Measurements from ENCODE around the gene SLC26A4.
"Not testable (repeated sequence)": the region's sequence is repeated elsewhere in the genome, so short reads cannot be mapped to it uniquely, and the experiment has no call there.

Gene SLC26A4

DNA sequence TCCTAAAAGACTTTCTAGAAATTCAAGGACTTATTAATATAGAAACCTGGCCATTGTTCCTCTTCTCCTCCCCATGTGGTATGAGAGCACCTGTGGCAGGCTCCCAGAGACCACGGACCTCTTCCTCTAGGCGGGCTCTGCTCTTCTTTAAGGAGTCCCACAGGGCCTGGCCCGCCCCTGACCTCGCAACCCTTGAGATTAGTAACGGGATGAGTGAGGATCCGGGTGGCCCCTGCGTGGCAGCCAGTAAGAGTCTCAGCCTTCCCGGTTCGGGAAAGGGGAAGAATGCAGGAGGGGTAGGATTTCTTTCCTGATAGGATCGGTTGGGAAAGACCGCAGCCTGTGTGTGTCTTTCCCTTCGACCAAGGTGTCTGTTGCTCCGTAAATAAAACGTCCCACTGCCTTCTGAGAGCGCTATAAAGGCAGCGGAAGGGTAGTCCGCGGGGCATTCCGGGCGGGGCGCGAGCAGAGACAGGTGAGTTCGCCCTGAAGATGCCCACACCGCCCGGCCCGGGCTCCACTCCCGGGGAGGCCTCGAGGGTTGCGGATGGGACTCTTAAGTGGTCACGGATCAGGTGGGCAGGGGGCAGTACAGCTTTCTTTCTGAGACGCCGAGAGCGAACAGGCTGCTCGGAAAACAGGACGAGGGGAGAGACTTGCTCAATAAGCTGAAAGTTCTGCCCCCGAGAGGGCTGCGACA lies at the start of gene SLC26A4:
Gene SLC26A4 (plus strand): TSS at position 448 of the 700 bp plus-strand sequence. CDS start 814 bp downstream, outside the sequence.
- in situ Hi-C loops (cut with MboI; ENCODE audit: low sequenced_read_pairs): no loop called here

GRCh38 chr7:107613439-107613838 lies 47.2 kb upstream of the SLC26A4 start:
- in situ Hi-C loops (cut with MboI; ENCODE audit: low sequenced_read_pairs): no loop called here

DNA sequence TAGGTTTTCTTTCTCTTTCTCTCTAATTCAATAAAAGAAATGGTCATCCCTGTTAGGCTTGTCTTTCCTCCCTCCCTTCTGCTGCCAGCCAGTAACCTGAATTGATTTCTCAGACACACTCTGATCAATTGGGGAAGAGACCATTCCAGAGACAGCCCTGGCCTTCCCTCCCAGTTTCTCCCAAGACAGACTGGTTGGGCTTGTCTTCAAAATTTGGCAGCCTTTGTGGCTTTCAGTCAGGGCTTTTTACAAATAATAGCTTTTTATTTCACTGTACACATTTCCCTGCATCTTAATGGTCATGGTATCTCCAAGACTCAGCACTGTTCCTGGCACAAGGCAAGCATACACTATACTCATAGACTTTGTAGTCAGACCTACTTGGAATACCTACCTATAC lies 46.7 kb upstream of the SLC26A4 start:
- in situ Hi-C loops (cut with MboI; ENCODE audit: low sequenced_read_pairs): no loop called here

DNA sequence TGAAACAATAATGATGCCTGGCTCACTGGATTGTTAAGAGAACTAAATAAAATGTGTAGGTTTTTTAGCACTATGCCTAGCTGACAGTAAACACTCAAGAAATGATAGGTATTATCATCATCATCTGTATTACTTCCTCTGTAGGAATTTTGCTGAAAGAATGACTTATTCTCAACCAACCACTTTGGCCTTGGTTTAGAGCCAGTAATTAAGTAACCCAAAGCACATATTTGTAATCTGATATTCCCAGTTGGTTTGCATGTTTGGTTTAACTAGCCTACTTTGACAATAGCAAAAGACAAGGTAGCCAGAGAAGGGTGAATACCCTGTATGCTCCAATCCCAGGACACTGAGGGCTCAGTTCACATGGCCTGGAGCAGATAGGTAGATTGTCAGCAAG lies 46.2 kb upstream of the SLC26A4 start:
- in situ Hi-C loops (cut with MboI; ENCODE audit: low sequenced_read_pairs): no loop called here

- in situ Hi-C loops (cut with MboI; ENCODE audit: low sequenced_read_pairs): no loop called here
These were observed 44.5 kb upstream of the SLC26A4 start for GRCh38 chr7:107615910-107616680.

DNA sequence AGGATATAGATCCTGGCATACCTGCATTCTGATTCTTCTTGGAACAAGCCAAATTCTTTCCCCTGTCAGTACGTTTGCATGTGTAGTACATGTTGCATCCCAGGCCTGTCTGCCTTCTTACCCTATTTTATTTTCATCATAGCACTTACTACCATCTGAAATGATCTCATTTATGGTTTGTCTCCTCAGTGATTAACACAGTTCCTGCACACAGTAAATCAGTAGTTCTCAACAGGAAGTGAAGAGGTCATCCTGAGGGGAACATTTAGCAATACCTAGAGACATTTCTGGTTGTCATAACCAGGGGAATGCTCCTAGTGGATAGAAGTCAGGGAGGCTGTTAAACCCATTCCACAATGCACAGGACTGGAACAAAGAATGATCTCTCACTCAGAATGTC lies 38.2 kb upstream of the SLC26A4 start:
- in situ Hi-C loops (cut with MboI; ENCODE audit: low sequenced_read_pairs): no loop called here

- in situ Hi-C loops (cut with MboI; ENCODE audit: low sequenced_read_pairs): no loop called here
These were observed 37.7 kb upstream of the SLC26A4 start for GRCh38 chr7:107622894-107623293.

DNA sequence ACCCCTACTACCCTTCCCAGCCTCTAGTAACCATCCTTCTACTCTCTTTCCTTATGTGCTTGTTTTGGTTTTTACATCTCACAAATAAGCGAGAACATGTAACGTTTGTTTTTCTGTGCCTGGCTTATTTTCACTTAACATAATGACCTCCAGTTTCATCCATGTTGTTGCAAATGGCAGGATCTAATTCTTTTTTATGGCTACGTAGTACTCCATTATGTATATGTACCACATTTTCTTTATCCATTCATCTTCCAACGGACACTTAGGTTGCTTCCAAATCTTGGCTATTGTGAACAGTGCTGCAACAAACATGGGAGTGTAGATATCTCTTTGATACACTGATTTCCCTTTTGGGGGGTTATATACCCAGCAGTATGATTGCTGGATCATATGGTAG lies 33.6 kb upstream of the SLC26A4 start:
- in situ Hi-C loops (cut with MboI; ENCODE audit: low sequenced_read_pairs): no loop called here

DNA sequence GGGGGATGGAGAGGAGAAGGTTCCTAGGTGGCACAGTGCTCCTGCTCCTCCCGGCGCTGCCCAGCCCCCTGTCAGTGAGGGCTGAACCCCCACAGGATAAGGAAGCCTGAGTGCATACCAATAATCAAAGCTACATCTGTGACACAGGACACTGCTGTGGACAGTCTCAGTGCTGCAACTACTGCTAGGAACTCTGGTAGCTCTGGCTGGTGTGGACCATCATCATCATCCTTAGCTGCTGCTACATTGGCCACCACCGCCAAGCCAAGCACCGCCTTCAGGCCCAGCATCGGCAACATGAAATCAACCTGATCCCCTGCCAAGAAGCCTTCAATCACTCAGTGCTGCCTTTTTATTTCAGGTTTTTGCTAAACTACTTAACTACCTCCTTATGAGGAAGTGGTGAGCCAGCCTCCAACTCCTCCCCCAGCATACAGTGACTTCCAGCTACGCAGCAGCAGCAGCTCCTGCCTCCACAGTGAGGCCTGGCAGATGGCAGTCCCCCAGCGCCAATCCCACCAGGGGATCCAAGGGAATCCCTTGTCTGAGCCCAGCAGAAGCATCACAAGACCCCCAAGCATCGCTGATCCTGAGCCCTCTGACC lies 32.1 kb upstream of the SLC26A4 start:
- in situ Hi-C loops (cut with MboI; ENCODE audit: low sequenced_read_pairs): no loop called here

- in situ Hi-C loops (cut with MboI; ENCODE audit: low sequenced_read_pairs): no loop called here
These were observed 30.3 kb upstream of the SLC26A4 start for GRCh38 chr7:107630342-107630741.

GRCh38 chr7:107631588-107632491 lies 28.8 kb upstream of the SLC26A4 start:
- in situ Hi-C loops (cut with MboI; ENCODE audit: low sequenced_read_pairs): no loop called here

DNA sequence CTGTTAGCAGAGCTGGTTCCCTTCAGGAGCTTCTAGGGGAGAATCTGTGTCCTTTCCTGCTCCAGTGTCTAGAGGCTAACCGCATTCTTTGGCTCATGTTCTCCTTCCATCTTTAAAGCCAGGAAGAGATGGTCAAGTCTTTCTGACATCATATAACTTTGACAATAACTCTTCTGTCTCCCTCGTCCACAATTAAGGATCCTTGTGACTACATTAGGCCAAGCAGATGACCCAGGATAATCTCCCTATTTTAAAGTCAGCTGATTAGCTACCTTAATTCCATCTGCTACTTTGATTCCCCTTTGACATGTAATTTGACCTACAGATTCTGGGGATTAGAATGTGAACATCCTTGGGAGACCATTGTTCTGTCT lies 28.1 kb upstream of the SLC26A4 start:
- in situ Hi-C loops (cut with MboI; ENCODE audit: low sequenced_read_pairs): no loop called here

DNA sequence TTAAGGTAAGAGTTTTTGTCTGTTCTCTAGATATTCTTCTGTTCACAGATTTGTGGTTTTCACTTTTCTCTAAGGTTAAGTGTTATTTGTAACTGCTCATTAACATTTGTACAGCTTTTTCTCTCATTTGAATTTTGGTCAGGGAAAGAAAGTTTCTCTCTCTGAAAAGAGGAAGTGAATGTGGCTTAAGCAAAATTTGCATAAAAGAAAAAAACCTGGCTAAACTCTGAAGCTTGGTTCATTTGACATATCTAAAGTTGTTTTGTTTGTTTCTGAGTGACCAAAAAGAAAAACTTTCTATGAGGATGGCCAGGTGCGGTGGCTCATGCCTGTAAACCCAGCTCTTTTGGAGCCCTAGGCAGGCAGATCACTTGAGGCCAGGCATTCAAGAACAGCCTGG lies 22.0 kb upstream of the SLC26A4 start:
- in situ Hi-C loops (cut with MboI; ENCODE audit: low sequenced_read_pairs): no loop called here

- in situ Hi-C loops (cut with MboI; ENCODE audit: low sequenced_read_pairs): not testable (repeated sequence)
These were observed 21.6 kb upstream of the SLC26A4 start for GRCh38 chr7:107639070-107639469.

- in situ Hi-C loops (cut with MboI; ENCODE audit: low sequenced_read_pairs): no loop called here
These were observed 19.0 kb upstream of the SLC26A4 start for GRCh38 chr7:107641676-107642075.

- in situ Hi-C loops (cut with MboI; ENCODE audit: low sequenced_read_pairs): no loop called here
These were observed 18.1 kb upstream of the SLC26A4 start for GRCh38 chr7:107642501-107642900.

- in situ Hi-C loops (cut with MboI; ENCODE audit: low sequenced_read_pairs): no loop called here
These were observed 17.2 kb upstream of the SLC26A4 start for GRCh38 chr7:107643407-107643806.

GRCh38 chr7:107643938-107644308 lies 16.7 kb upstream of the SLC26A4 start:
- in situ Hi-C loops (cut with MboI; ENCODE audit: low sequenced_read_pairs): no loop called here

DNA sequence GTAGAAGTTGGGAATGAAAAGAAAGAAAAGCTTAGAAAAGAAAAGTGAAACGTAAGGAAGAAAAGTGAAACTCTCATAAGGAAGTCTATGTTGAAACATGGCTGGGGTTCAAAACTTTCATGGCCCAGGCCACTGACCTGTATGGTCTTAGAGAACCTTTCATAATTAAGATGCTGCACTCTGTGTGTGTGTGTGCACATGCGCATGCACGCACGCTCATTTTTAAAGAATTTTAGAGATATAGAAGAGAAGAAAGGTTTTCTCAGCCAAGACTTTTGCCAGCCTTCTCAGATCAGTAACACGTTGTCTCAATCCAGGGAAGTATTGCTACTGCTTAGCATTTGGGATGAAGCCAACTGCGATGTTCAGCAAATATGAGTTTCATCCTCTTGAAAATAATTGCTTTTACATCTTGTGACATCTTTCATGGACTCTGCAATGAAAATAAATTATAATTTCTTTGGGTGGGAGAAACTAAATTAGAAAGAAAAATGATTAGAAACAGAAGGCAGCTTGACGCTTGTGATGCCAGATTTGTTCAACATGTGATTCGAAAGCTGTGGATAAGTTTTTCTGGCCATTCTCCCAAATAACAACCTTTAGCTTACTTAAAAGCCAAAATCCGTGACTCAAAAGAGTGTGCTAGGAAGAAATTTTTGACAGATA lies 16.2 kb upstream of the SLC26A4 start:
- in situ Hi-C loops (cut with MboI; ENCODE audit: low sequenced_read_pairs): no loop called here

GRCh38 chr7:107652642-107653041 lies 8.0 kb upstream of the SLC26A4 start:
- in situ Hi-C loops (cut with MboI; ENCODE audit: low sequenced_read_pairs): no loop called here

DNA sequence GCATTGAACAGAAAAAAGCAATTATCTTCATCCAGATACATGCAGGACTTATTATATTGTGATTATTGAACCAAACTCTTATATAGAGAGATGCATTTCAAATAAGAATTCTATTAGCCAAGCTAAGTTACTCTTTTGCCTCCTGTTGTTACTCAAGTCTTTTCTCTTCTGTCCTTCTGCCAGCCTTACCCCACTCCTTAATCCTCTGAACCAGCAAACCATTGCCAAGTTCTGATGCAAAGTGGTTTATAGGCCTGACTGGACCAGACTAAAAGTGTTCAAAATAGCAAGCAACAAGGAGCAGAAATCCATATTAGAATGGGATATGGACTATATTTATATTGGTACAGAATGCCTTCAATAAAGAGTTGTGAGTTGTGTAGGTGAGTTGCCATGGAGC lies 2.2 kb upstream of the SLC26A4 start:
- in situ Hi-C loops (cut with MboI; ENCODE audit: low sequenced_read_pairs): no loop called here
